ENCODE measurements around the gene IL12RB2.
"Not testable (repeated sequence)": the region's sequence is repeated elsewhere in the genome, so short reads cannot be mapped to it uniquely, and the experiment has no call there.

IL12RB2 gene

DNA sequence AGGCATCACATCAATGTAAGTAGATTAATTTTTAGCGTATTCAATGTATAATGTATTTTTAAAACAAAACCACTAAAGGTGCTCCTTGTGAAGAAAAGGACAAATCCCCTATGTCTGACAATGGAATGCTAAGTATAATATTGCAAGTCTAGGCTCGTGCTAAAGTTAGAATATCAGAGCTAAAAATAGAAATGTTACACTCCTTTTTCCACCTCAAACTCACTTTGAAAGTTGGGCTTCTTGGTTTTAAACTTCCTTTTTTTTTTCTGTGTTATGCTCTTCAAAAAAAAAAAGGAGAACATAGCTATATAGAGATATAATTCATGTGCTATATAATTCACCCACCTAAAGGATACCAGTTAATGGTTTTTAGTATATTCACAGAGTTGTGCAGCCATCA is 126.2 kb downstream of the IL12RB2 start:
- no peak for DNase-seq

GRCh38 chr1:67434491-67434890 is 126.8 kb downstream of the IL12RB2 start:
- no peak for DNase-seq

- DNase-seq = no peak
Observed at GRCh38 chr1:67436511-67437055, 128.9 kb downstream of the IL12RB2 start.

DNA sequence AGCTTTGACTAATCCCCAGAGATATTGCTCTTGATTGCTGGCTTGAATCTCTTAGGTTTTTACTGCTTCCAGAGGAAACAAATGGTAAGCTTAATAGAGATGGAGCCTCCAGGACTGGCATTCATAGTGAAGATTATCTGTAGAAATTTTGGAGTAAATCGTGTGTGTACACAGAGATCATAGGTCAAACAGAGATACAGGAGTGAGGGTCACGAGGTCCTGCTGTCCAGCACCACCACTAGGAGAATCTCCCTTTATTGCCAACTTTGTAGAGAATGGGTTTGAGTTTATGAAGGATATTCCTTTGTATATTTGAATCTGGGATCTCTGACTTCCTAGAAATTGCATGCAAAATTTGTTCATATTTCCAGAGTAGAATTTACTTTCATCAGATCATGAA is 130.3 kb downstream of the IL12RB2 start:
- DNase-seq = no peak

- no peak for DNase-seq
Observed at GRCh38 chr1:67439277-67440029, 131.8 kb downstream of the IL12RB2 start.

- no peak for DNase-seq
Observed at GRCh38 chr1:67440339-67440738, 132.7 kb downstream of the IL12RB2 start.

GRCh38 chr1:67441183-67441582 is 133.5 kb downstream of the IL12RB2 start:
- no peak for DNase-seq

GRCh38 chr1:67441739-67442281 is 134.1 kb downstream of the IL12RB2 start:
- DNase-seq = no peak

GRCh38 chr1:67446014-67446413 is 138.3 kb downstream of the IL12RB2 start:
- DNase-seq = not testable (repeated sequence)
